A673 (cell line): ENCODE measurements around the gene SPARCL1. TPM values are rescaled to one million over a fixed set of nuclear protein-coding genes. Genes with fewer than 3 reads are reported as not detected.
"Not testable (repeated sequence)": the region's sequence is repeated elsewhere in the genome, so short reads cannot be mapped to it uniquely, and the experiment has no call there.

Source experiments
- BruUV-seq: library from RNA; stranded (reverse); fragments of 400-500 nt; replicated peaks from 2 replicates; lab custom pipeline; 2021; lab: Mats Ljungman, UMichigan
- CTCF ChIA-PET: fragments of 300-600 bp; sonication (Branson Sonifier 250); formaldehyde crosslinking; loops from one replicate; lab custom pipeline; 2022; ENCODE audit warnings: antibody characterized with exemption; lab: Charles Lee
- POLR2A ChIA-PET: fragments of 300-600 bp; sonication (Branson Sonifier 250); formaldehyde crosslinking; loops from one replicate; lab custom pipeline; 2022; ENCODE audit warnings: antibody characterized with exemption; ENCODE audit not compliant: low non-redundant PET; lab: Charles Lee
- DNase-seq: peaks from one replicate; pipeline ENCODE4 v3.0.0-alpha.2; 2015; ENCODE audit warnings: low spot score
- H3K27ac ChIP-seq: fragments of 200-600 bp; sonication (generic); 2 replicates; pipeline ENCODE4 v1.5.1; 2016; ENCODE audit warnings: mixed run types, low read depth, mild to moderate bottlenecking, mixed read lengths, antibody characterized with exemption, low read length; ENCODE audit not compliant: poor library complexity, severe bottlenecking
- H3K27me3 ChIP-seq: fragments of 200-600 bp; sonication (generic); replicated peaks from 2 replicates; pipeline ENCODE4 v1.6.1; 2017; ENCODE audit warnings: mixed run types, low read depth, mild to moderate bottlenecking, mixed read lengths, antibody characterized with exemption, low read length; ENCODE audit not compliant: insufficient read depth, poor library complexity
- H3K36me3 ChIP-seq: fragments of 200-600 bp; sonication (generic); 2 replicates; pipeline ENCODE4 v1.6.1; 2016; ENCODE audit warnings: mixed run types, mild to moderate bottlenecking, mixed read lengths, antibody characterized with exemption, low read length; ENCODE audit not compliant: insufficient read depth, poor library complexity, severe bottlenecking
- H3K4me1 ChIP-seq: fragments of 200-600 bp; sonication (generic); 2 replicates; pipeline ENCODE4 v1.6.1; 2017; ENCODE audit warnings: mixed run types, mild to moderate bottlenecking, mixed read lengths, antibody characterized with exemption, low read length; ENCODE audit not compliant: insufficient read depth, poor library complexity, severe bottlenecking
- H3K4me3 ChIP-seq: fragments of 200-600 bp; sonication (generic); 2 replicates; pipeline ENCODE4 v1.5.1; 2016; ENCODE audit warnings: low read depth, mixed run types, mild to moderate bottlenecking, mixed read lengths, low read length; ENCODE audit not compliant: poor library complexity, severe bottlenecking
- H3K9me3 ChIP-seq: fragments of 200-600 bp; sonication (generic); 2 replicates; pipeline ENCODE4 v1.6.1; 2016; ENCODE audit warnings: mixed run types, low read depth, mild to moderate bottlenecking, mixed read lengths, antibody characterized with exemption, low read length; ENCODE audit not compliant: poor library complexity, severe bottlenecking
- CTCF ChIP-seq: fragments of 300-800, 200-600 bp; sonication (generic); conservative IDR thresholded peaks from 2 replicates; pipeline ENCODE4 v1.5.1; 2017; ENCODE audit warnings: low read depth, mild to moderate bottlenecking, antibody characterized with exemption, low read length, moderate library complexity, mixed read lengths
- EZH2 ChIP-seq: fragments of 200-600 bp; sonication (generic); IDR thresholded peaks from 2 replicates; pipeline ENCODE4 v1.6.1; 2017; ENCODE audit warnings: borderline replicate concordance, low read depth, mild to moderate bottlenecking, mixed read lengths, antibody characterized with exemption, low read length; ENCODE audit not compliant: poor library complexity, severe bottlenecking
- intact Hi-C: fragments of 100-400 bp; cut with micrococcal nuclease; formaldehyde crosslinking; loops from one replicate; pipeline ENCODE4 v1.10.0; 2022; ENCODE audit not compliant: unreplicated experiment
- total RNA-seq: library from RNA; stranded (reverse); gene quantifications from 2 replicates; pipeline ENCODE4 v1.2.3, GENCODE V29; 2021

The SPARCL1 gene
- total RNA-seq, 1 experiment from 2014 or later = 1.1 TPM

- CTCF ChIA-PET = no interaction called here
- no TSS peak for BruUV-seq
These were observed 36.1 kb downstream of the SPARCL1 start for GRCh38 chr4:87493115-87493514.

GRCh38 chr4:87491851-87492250, 37.3 kb downstream of the SPARCL1 start:
- H3K27me3 ChIP-seq, DNase-seq, H3K4me1 ChIP-seq, H3K27ac ChIP-seq, intact Hi-C loops, POLR2A ChIA-PET, H3K9me3 ChIP-seq, CTCF ChIA-PET, H3K4me3 ChIP-seq, BruUV-seq, H3K36me3 ChIP-seq: not testable (repeated sequence)

More at GRCh38 chr4:87493115-87493514, 36.1 kb downstream of the SPARCL1 start:
- no peaks in the 10 kb centered on the region for H3K36me3 ChIP-seq
- H3K4me3 ChIP-seq = no peak overlapping the region
- no peak for TF ChIP-seq EZH2
- TF ChIP-seq CTCF = no peak
- no peak for DNase-seq
- H3K27ac ChIP-seq = no peak overlapping the region
- no peaks in the 10 kb centered on the region for H3K27me3 ChIP-seq
- POLR2A ChIA-PET = no interaction called here
- intact Hi-C loops = no loop called here
- H3K4me1 ChIP-seq = peaks cover 7% of the 10 kb centered on the region
- H3K9me3 ChIP-seq = no peaks in the 10 kb centered on the region

- BruUV-seq = no TSS peak
- H3K27ac ChIP-seq = no peak overlapping the region
- H3K9me3 ChIP-seq = no peaks in the 10 kb centered on the region
- intact Hi-C loops = no loop called here
- POLR2A ChIA-PET = no interaction called here
- H3K4me1 ChIP-seq = no peaks in the 10 kb centered on the region
- H3K4me3 ChIP-seq = no peak overlapping the region
- no peak for DNase-seq
- CTCF ChIA-PET = no interaction called here
- TF ChIP-seq EZH2 (no peak), CTCF (no peak)
- no peaks in the 10 kb centered on the region for H3K27me3 ChIP-seq
- no peaks in the 10 kb centered on the region for H3K36me3 ChIP-seq
These were observed 37.7 kb downstream of the SPARCL1 start for GRCh38 chr4:87491436-87491835.

GRCh38 chr4:87490664-87491369, 38.4 kb downstream of the SPARCL1 start:
- H3K4me1 ChIP-seq = no peaks in the 10 kb centered on the region
- no peak overlapping the region for H3K4me3 ChIP-seq
- no TSS peak for BruUV-seq

More at GRCh38 chr4:87490664-87491369, 38.4 kb downstream of the SPARCL1 start:
- TF ChIP-seq CTCF = no peak
- TF ChIP-seq EZH2 = no peak
- Histone ChIP-seq H3K27me3 (no peaks in the 10 kb centered on the region), H3K27ac (no peak overlapping the region), H3K36me3 (no peaks in the 10 kb centered on the region), H3K9me3 (no peaks in the 10 kb centered on the region)
- CTCF ChIA-PET = no interaction called here
- no peak for DNase-seq
- intact Hi-C loops = no loop called here
- POLR2A ChIA-PET = no interaction called here
